ENCODE results near the gene ZNF593OS. TPM values are rescaled to one million over a fixed set of nuclear protein-coding genes. Genes with fewer than 3 reads are reported as not detected.

The ZNF593OS gene
- total RNA-seq (not detected in 2 replicates), polyA plus RNA-seq (2.9 and 3.4 TPM in 2 replicates)

DNA sequence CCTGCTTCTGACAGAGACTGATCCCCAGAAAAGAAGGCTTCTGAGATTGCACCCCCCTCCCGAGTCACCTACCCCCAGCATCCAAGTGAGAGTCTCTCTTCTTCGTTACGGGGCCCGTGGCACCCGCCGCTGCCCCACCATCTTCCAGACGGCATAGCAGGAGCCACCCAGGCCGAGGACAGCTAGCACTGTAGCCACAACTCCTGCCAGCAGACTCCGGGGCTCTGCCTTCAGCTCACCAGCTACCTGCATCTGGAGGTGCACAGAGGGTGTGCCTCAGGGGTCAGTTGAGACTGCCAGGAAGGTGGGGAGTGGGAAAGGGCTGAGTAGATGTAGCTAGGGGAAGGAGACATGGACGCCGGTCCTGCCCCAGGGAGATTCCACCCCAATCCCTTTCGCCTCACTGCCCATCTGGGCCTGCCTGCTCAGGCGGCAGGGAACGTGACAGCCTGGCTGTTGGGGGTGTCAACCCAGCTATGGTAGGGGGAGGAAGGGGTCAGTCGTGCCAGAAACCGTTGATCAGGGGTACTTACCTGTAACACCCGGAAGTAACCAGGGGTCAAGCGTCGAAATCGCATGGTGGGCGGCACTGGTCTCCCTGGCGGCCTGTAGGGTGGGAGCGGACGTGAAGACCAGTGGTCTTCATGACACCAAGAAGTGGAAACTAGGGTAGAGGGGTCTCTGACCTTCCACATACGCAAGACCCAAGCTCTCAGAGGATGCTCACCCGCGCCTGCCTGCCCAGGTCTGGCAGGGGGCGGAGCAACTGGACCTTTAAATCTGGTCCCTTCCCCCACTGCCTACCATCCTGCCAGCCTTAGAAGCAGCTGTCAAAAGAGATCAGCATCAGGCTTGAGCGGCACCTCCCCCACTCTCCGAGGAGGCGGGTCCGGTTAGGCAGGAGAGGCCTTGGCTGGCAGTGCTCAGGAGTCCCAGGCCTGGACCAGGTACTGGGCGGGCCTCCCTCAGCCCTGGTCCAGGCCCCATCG, at the start of gene ZNF593OS:
Gene ZNF593OS (minus strand): TSS at position 749 of the 989 bp plus-strand sequence. CDS start 171 bp downstream, at position 578.
- Histone ChIP-seq H3K9me3 (ENCODE audit: low read depth) (no peaks in the 10 kb centered on the region), H3K4me3 (no peak within 1 kb of the TSS), H3K36me3 (no peaks in the 10 kb centered on the region), H3K27me3 (no peaks in the 10 kb centered on the region), H3K27ac (no peak within 1 kb of the TSS), H3K4me1 (ENCODE audit: low read depth) (peaks cover 9% of the 10 kb centered on the region)
- TF ChIP-seq CTCF (IDR thresholded peaks at IDR 0.05; ENCODE audit: low read depth, low read length): no peak
- DNase-seq (ENCODE audit: low read depth in 1 of 2, low spot score in 1 of 2): no peak

DNA sequence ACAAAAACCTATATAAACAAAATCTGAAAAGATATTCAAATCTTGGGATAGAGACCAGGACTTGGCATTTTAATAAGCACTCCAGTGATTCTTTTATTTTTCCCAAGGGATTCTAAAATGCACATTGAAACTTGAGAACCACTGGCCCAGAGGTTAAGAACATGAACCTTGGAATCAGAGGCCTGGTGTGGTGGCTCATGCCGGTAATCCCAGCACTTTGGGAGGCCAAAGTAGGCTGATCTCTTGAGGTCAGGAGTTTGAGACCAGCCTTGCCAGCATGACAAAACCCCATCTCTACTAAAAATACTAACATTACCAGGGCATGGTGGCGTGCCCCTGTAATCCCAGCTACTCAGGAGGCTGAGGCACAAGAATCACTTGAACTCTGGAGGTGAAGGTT, 49.5 kb upstream of the ZNF593OS start:
- Histone ChIP-seq H3K27ac (no peak overlapping the region), H3K4me1 (ENCODE audit: low read depth) (no peaks in the 10 kb centered on the region), H3K27me3 (no peaks in the 10 kb centered on the region), H3K4me3 (no peak overlapping the region), H3K9me3 (ENCODE audit: low read depth) (no peaks in the 10 kb centered on the region), H3K36me3 (no peaks in the 10 kb centered on the region)
- no peak for TF ChIP-seq CTCF (IDR thresholded peaks at IDR 0.05; ENCODE audit: low read depth, low read length)
- DNase-seq (ENCODE audit: low read depth in 1 of 2, low spot score in 1 of 2): no peak

GRCh38 chr1:26220199-26220912, 48.7 kb upstream of the ZNF593OS start:
- Histone ChIP-seq H3K27me3 (no peaks in the 10 kb centered on the region), H3K9me3 (ENCODE audit: low read depth) (no peaks in the 10 kb centered on the region), H3K4me1 (ENCODE audit: low read depth) (no peaks in the 10 kb centered on the region), H3K27ac (no peak overlapping the region), H3K36me3 (no peaks in the 10 kb centered on the region), H3K4me3 (no peak overlapping the region)
- DNase-seq (ENCODE audit: low read depth in 1 of 2, low spot score in 1 of 2): no peak
- no peak for TF ChIP-seq CTCF (IDR thresholded peaks at IDR 0.05; ENCODE audit: low read depth, low read length)

GRCh38 chr1:26218906-26219494, 47.4 kb upstream of the ZNF593OS start:
- no peak for DNase-seq (ENCODE audit: low read depth in 1 of 2, low spot score in 1 of 2)
- Histone ChIP-seq H3K9me3 (ENCODE audit: low read depth) (no peaks in the 10 kb centered on the region), H3K4me3 (no peak overlapping the region), H3K27me3 (no peaks in the 10 kb centered on the region), H3K36me3 (no peaks in the 10 kb centered on the region), H3K27ac (no peak overlapping the region), H3K4me1 (ENCODE audit: low read depth) (no peaks in the 10 kb centered on the region)
- TF ChIP-seq CTCF (IDR thresholded peaks at IDR 0.05; ENCODE audit: low read depth, low read length): no peak

- DNase-seq (ENCODE audit: low read depth in 1 of 2, low spot score in 1 of 2): no peak
- no peak for TF ChIP-seq CTCF (IDR thresholded peaks at IDR 0.05; ENCODE audit: low read depth, low read length)
- no peaks in the 10 kb centered on the region for H3K27me3 ChIP-seq
- H3K4me3 ChIP-seq: no peak overlapping the region
- H3K4me1 ChIP-seq (ENCODE audit: low read depth): no peaks in the 10 kb centered on the region
- no peaks in the 10 kb centered on the region for H3K9me3 ChIP-seq (ENCODE audit: low read depth)
- no peaks in the 10 kb centered on the region for H3K36me3 ChIP-seq
- no peak overlapping the region for H3K27ac ChIP-seq
Observed at GRCh38 chr1:26215246-26215645, 43.6 kb upstream of the ZNF593OS start.
